Peyer's patch (tissue), 4 donors: ENCODE measurements around the gene PDE10A.

Source experiments
- CTCF ChIP-seq, 6 experiments: fragments of 450-650 bp in 4 of 6; fragments of 200-600 bp in 2 of 6; sonication (generic) in 1 of 6; IDR thresholded peaks; one replicate each; pipeline ENCODE4 v1.5.1; 2017 to 2019; ENCODE audit warnings: antibody characterized with exemption in 6 of 6, mild to moderate bottlenecking in 3 of 6, moderate library complexity in 1 of 6
- POLR2A ChIP-seq, 2 donors: fragments of 450-650 bp; IDR thresholded peaks; one replicate each; pipeline ENCODE4 v1.5.1; 2017; ENCODE audit warnings: antibody characterized with exemption in 2 of 2, mild to moderate bottlenecking in 2 of 2, moderate library complexity in 2 of 2

- TF ChIP-seq POLR2A (IDR thresholded peaks at IDR 0.05) (no peak), CTCF (IDR thresholded peaks at IDR 0.05) (no peak)
These were observed 35.7 kb downstream of the PDE10A start for GRCh38 chr6:165627366-165627765.
